ENCODE measurements around the gene TBC1D5.
A peak's percentile ranks its signal among the peaks of the same experiment; 100 is the strongest.

TBC1D5 gene

GRCh38 chr3:17744693-17745092 is 2.3 kb upstream of the TBC1D5 start:
- H3K36me3 ChIP-seq (replicated peaks) = no peaks in the 10 kb centered on the region
- H3K27ac ChIP-seq = no peak overlapping the region
- TF ChIP-seq, protein P1, sequence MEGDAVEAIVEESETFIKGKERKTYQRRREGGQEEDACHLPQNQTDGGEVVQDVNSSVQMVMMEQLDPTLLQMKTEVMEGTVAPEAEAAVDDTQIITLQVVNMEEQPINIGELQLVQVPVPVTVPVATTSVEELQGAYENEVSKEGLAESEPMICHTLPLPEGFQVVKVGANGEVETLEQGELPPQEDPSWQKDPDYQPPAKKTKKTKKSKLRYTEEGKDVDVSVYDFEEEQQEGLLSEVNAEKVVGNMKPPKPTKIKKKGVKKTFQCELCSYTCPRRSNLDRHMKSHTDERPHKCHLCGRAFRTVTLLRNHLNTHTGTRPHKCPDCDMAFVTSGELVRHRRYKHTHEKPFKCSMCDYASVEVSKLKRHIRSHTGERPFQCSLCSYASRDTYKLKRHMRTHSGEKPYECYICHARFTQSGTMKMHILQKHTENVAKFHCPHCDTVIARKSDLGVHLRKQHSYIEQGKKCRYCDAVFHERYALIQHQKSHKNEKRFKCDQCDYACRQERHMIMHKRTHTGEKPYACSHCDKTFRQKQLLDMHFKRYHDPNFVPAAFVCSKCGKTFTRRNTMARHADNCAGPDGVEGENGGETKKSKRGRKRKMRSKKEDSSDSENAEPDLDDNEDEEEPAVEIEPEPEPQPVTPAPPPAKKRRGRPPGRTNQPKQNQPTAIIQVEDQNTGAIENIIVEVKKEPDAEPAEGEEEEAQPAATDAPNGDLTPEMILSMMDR (IDR thresholded peaks at IDR 0.05; ENCODE audit: low read depth, low read length, missing control alignments) = no peak
- no peak overlapping the region for H3K4me3 ChIP-seq (ENCODE audit: low read depth, low read length)
- DNase-seq = no peak
- H3K27me3 ChIP-seq (replicated peaks) = no peaks in the 10 kb centered on the region
- in situ Hi-C loops (cut with HindIII; ENCODE audit: low pct_ligation_motif_present, low sequenced_read_pairs) = no loop called here

- Histone ChIP-seq H3K27ac (no peak overlapping the region), H3K27me3 (replicated peaks) (no peaks in the 10 kb centered on the region), H3K36me3 (replicated peaks) (no peaks in the 10 kb centered on the region), H3K4me3 (ENCODE audit: low read depth, low read length) (no peak overlapping the region)
- DNase-seq = no peak
- TF ChIP-seq, protein P1 (IDR thresholded peaks at IDR 0.05; ENCODE audit: low read depth, low read length, missing control alignments) = no peak
- in situ Hi-C loops (cut with HindIII; ENCODE audit: low pct_ligation_motif_present, low sequenced_read_pairs) = no loop called here
Observed at GRCh38 chr3:17743658-17743995, 1.2 kb upstream of the TBC1D5 start.

DNA sequence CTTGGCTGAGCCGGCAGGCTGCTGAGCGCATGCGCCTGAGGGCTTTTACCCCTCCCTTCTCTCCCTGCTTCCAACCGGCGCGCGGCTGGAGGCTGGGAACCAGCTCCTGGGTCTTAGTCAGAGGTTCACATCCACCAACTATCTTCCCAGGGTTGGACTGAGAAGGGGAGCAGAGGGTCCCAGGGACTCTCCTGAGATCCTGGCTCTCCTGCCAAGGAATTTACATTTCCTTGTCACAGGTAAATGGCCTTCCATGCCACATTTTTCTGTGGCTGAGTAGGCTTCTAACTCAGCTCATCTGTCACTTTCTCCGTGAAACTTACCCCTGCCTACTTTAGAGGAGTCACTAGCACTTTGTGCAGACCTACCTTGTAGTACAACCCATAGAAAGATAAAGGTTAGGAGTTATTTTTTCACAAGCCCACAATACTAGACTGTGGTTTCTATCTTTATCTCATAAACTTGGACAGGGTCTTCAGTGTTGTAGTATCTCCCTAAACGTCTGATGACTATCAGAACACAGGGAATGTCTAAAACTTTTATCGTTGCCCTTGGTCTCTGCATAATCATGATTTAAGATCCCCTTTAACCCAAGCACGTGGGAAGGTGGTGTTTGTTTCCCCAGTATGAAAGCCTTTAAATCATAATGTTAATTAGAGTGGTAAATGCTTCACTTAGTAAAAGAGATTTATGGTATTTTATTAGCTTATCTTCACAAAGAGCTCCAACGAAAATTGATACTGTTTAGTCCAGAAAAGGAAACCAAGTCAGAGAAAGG is 638 bp upstream of the TBC1D5 start:
- in situ Hi-C loops (cut with HindIII; ENCODE audit: low pct_ligation_motif_present, low sequenced_read_pairs) = no loop called here
- no peak for DNase-seq
- no peaks in the 10 kb centered on the region for H3K27me3 ChIP-seq (replicated peaks)
- H3K27ac ChIP-seq = peak overlapping the region; percentile 84
- TF ChIP-seq, protein P1 (IDR thresholded peaks at IDR 0.05; ENCODE audit: low read depth, low read length, missing control alignments) = no peak
- no peaks in the 10 kb centered on the region for H3K36me3 ChIP-seq (replicated peaks)
- peak overlapping the region; percentile 64 for H3K4me3 ChIP-seq (ENCODE audit: low read depth, low read length)

GRCh38 chr3:17741621-17742101 is 770 bp downstream of the TBC1D5 start:
- peak overlapping the region; percentile 84 for H3K27ac ChIP-seq
- H3K36me3 ChIP-seq (replicated peaks) = no peaks in the 10 kb centered on the region
- TF ChIP-seq, protein P1 (IDR thresholded peaks at IDR 0.05; ENCODE audit: low read depth, low read length, missing control alignments) = no peak
- H3K27me3 ChIP-seq (replicated peaks) = no peaks in the 10 kb centered on the region
- peak overlapping the region; percentile 64 for H3K4me3 ChIP-seq (ENCODE audit: low read depth, low read length)
- in situ Hi-C loops (cut with HindIII; ENCODE audit: low pct_ligation_motif_present, low sequenced_read_pairs) = no loop called here
- peak; percentile 45 for DNase-seq

- no peaks in the 10 kb centered on the region for H3K36me3 ChIP-seq (replicated peaks)
- H3K27me3 ChIP-seq (replicated peaks) = no peaks in the 10 kb centered on the region
- H3K27ac ChIP-seq = peak overlapping the region; percentile 84
- TF ChIP-seq, protein P1 (IDR thresholded peaks at IDR 0.05; ENCODE audit: low read depth, low read length, missing control alignments) = no peak
- in situ Hi-C loops (cut with HindIII; ENCODE audit: low pct_ligation_motif_present, low sequenced_read_pairs) = no loop called here
- peak overlapping the region; percentile 64 for H3K4me3 ChIP-seq (ENCODE audit: low read depth, low read length)
- peak; percentile 13 for DNase-seq
Observed at GRCh38 chr3:17740721-17741141, 1.7 kb downstream of the TBC1D5 start.

GRCh38 chr3:17738921-17739320 is 3.5 kb downstream of the TBC1D5 start:
- H3K27ac ChIP-seq = no peak overlapping the region
- DNase-seq = no peak
- in situ Hi-C loops (cut with HindIII; ENCODE audit: low pct_ligation_motif_present, low sequenced_read_pairs) = no loop called here
- no peak overlapping the region for H3K4me3 ChIP-seq (ENCODE audit: low read depth, low read length)
- H3K27me3 ChIP-seq (replicated peaks) = no peaks in the 10 kb centered on the region
- no peaks in the 10 kb centered on the region for H3K36me3 ChIP-seq (replicated peaks)
- TF ChIP-seq, protein P1 (IDR thresholded peaks at IDR 0.05; ENCODE audit: low read depth, low read length, missing control alignments) = no peak
